Measurements from ENCODE around the gene FLT1.
A peak's percentile ranks its signal among the peaks of the same experiment; 100 is the strongest.

FLT1 gene

GRCh38 chr13:28327373-28328270 is 167.3 kb downstream of the FLT1 start:
- H3K27ac ChIP-seq: no peak overlapping the region
- TF ChIP-seq ZFX (IDR thresholded peaks at IDR 0.05; ENCODE audit: borderline replicate concordance) (no peak), CTCF (IDR thresholded peaks at IDR 0.05) (no peak)

DNA sequence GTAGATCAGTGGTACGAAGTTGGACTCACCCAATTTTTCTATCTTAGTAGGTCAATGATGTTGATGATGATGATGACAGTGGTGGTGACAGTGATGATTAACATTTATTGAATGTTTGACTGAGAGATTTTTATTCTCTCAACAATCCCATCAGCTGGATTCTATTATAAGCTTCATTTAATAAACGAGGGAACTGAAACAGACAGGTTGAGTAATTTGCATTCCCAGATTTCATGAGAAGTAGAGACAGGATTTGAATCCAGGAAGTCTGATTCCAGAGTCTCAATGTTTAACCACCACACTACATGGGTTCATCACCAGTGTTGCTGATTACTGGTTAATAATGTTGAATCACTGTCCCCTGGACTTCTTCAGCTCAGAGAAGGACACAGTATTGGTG is 168.9 kb downstream of the FLT1 start:
- no peak overlapping the region for H3K27ac ChIP-seq
- TF ChIP-seq ZFX (IDR thresholded peaks at IDR 0.05; ENCODE audit: borderline replicate concordance): no peak

- no peak overlapping the region for H3K27ac ChIP-seq
- TF ChIP-seq CTCF (IDR thresholded peaks at IDR 0.05) (no peak), ZFX (IDR thresholded peaks at IDR 0.05; ENCODE audit: borderline replicate concordance) (no peak)
Observed at GRCh38 chr13:28325022-28325421, 169.9 kb downstream of the FLT1 start.

- H3K27ac ChIP-seq: no peak overlapping the region
- peak; percentile 84 for TF ChIP-seq CTCF (IDR thresholded peaks at IDR 0.05)
- TF ChIP-seq ZFX (IDR thresholded peaks at IDR 0.05; ENCODE audit: borderline replicate concordance): no peak
Observed at GRCh38 chr13:28324181-28324789, 170.6 kb downstream of the FLT1 start.

DNA sequence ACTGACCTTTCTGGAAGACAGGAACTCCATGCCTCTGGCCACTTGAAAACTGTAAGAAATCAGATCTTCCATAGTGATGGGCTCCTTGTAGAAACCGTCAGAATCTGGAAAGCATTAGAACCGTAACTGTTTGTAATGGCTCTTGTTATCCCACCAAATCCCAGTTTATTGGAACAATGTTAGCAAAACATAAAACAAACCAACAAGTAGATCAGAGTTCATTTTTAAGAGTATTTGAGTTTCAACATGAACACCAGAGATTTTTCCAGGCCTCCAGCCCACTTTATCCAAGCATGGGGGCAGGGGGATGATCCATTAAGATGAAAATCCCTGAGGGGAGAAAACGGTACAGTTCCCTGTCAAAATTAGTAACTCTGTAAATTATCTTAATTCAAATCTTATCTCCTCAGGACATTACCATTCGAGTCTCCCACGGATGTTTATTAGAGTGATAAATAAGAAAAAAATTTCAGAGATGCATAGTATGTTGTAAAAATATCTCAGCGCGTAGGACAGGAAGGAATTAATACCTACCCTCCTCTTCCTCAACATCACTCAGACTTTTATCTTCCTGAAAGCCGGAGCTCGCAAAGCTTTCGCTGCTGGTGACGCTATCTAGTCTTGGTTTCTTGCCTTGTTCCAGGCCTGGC is 172.5 kb downstream of the FLT1 start:
- H3K27ac ChIP-seq: no peak overlapping the region
- TF ChIP-seq CTCF (IDR thresholded peaks at IDR 0.05) (no peak), ZFX (IDR thresholded peaks at IDR 0.05; ENCODE audit: borderline replicate concordance) (no peak)

DNA sequence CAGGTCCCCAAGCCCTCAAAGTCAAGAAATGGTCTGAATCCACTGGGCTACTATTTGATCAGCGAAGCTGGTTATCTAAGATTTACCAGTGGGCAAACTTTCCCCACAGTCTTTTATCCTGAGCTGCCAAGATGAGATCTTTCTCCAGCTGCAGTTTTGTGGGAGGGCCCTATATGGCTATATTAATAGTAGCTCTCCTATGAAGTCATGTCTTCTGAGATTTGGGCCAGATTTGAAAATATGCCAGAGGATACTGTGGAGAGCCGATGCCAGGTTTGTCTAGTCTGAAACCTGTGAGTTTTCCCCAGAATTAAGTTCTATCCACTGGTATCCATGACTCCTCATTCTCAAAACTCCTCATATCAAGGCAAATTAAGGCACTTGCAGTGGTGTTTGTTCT is 173.2 kb downstream of the FLT1 start:
- no peak overlapping the region for H3K27ac ChIP-seq
- TF ChIP-seq CTCF (IDR thresholded peaks at IDR 0.05) (no peak), ZFX (IDR thresholded peaks at IDR 0.05; ENCODE audit: borderline replicate concordance) (no peak)

- H3K27ac ChIP-seq: no peak overlapping the region
Observed at GRCh38 chr13:28320884-28321574, 173.9 kb downstream of the FLT1 start.

More at GRCh38 chr13:28320884-28321574, 173.9 kb downstream of the FLT1 start:
- TF ChIP-seq ZFX (IDR thresholded peaks at IDR 0.05; ENCODE audit: borderline replicate concordance) (no peak), CTCF (IDR thresholded peaks at IDR 0.05) (no peak)

Data from 22Rv1 (cell line).